WTC11 (cell line): ENCODE results near the gene DOCK1. TPM values are rescaled to one million over a fixed set of nuclear protein-coding genes. Genes with fewer than 3 reads are reported as not detected.

Experiments
- ATAC-seq: fragments of 200-7000 bp; cut with Tn5 transposase; 2 replicates; pipeline ENCODE4 v1.10.0; 2021; ENCODE audit warnings: mild to moderate bottlenecking, moderate library complexity
- CTCF ChIA-PET: fragments of 300-600 bp; sonication (Branson Sonifier 250); formaldehyde crosslinking; loops from one replicate; lab custom pipeline; 2021; ENCODE audit warnings: antibody characterized with exemption; lab: Charles Lee
- POLR2A ChIA-PET: fragments of 350-600 bp; sonication (Branson Sonifier 250); formaldehyde crosslinking; loops from one replicate; lab custom pipeline; 2021; ENCODE audit warnings: antibody characterized with exemption; lab: Charles Lee
- DNase-seq: peaks from one replicate; pipeline ENCODE4 v3.0.0; 2021; ENCODE audit warnings: low spot score
- H3K27ac Mint-ChIP-seq: 2 replicates; pipeline ENCODE4 v1.8.0; 2021; ENCODE audit warnings: mixed read lengths
- H3K27me3 Mint-ChIP-seq: 2 replicates; pipeline ENCODE4 v1.8.0; 2021; ENCODE audit warnings: low read depth, mild to moderate bottlenecking, moderate library complexity, mixed read lengths
- H3K36me3 Mint-ChIP-seq: 2 replicates; pipeline ENCODE4 v1.8.0; 2021; ENCODE audit warnings: mixed read lengths
- H3K4me1 Mint-ChIP-seq: 2 replicates; pipeline ENCODE4 v1.8.0; 2022; ENCODE audit warnings: mixed read lengths
- H3K4me3 Mint-ChIP-seq: 2 replicates; pipeline ENCODE4 v1.8.0; 2021; ENCODE audit warnings: mild to moderate bottlenecking, moderate library complexity, mixed read lengths
- H3K9me3 Mint-ChIP-seq: 2 replicates; pipeline ENCODE4 v1.8.0; 2021; ENCODE audit warnings: mixed read lengths
- ATF1 ChIP-seq: sonication (generic); formaldehyde crosslinking; IDR thresholded peaks from 2 replicates; pipeline ENCODE4 v1.8.1; 2023; ENCODE audit warnings: mild to moderate bottlenecking, moderate library complexity, missing genetic modification reagents
- E2F1 ChIP-seq: sonication (generic); formaldehyde crosslinking; IDR thresholded peaks from 2 replicates; pipeline ENCODE4 v1.8.0; 2022; ENCODE audit warnings: mild to moderate bottlenecking, missing genetic modification reagents
- ELF4 ChIP-seq: sonication (generic); formaldehyde crosslinking; IDR thresholded peaks from 2 replicates; pipeline ENCODE4 v1.8.1; 2022; ENCODE audit warnings: low read depth, mild to moderate bottlenecking, moderate library complexity, missing genetic modification reagents
- GRHL2 ChIP-seq: fragments of 250-450 bp; sonication (Bioruptor Pico); IDR thresholded peaks from 2 replicates; pipeline ENCODE4 v1.8.0; 2022; ENCODE audit warnings: mild to moderate bottlenecking, moderate library complexity; ENCODE audit not compliant: insufficient replicate concordance, severe bottlenecking
- HMGA2 ChIP-seq: fragments of 250-450 bp; sonication (Bioruptor Pico); IDR thresholded peaks from 2 replicates; pipeline ENCODE4 v1.4.0; 2021; ENCODE audit warnings: mild to moderate bottlenecking, moderate library complexity
- IRF1 ChIP-seq: sonication (generic); formaldehyde crosslinking; IDR thresholded peaks from 2 replicates; pipeline ENCODE4 v1.8.0; 2023; ENCODE audit warnings: missing genetic modification reagents
- NFYB ChIP-seq: sonication (generic); formaldehyde crosslinking; conservative IDR thresholded peaks from 2 replicates; pipeline ENCODE4 v1.8.0; 2022; ENCODE audit warnings: low read depth, missing genetic modification reagents
- NR2C2 ChIP-seq: sonication (generic); formaldehyde crosslinking; IDR thresholded peaks from 2 replicates; pipeline ENCODE4 v1.8.0; 2022; ENCODE audit warnings: mild to moderate bottlenecking, missing genetic modification reagents
- OVOL2 ChIP-seq: fragments of 250-450 bp; sonication (Bioruptor Pico); IDR thresholded peaks from 2 replicates; pipeline ENCODE4 v1.9.0; 2021; ENCODE audit warnings: mild to moderate bottlenecking, borderline replicate concordance
- PRDM15 ChIP-seq: sonication (generic); formaldehyde crosslinking; IDR thresholded peaks from 2 replicates; pipeline ENCODE4 v1.8.0; 2022; ENCODE audit warnings: missing genetic modification reagents
- RELA ChIP-seq: sonication (generic); formaldehyde crosslinking; IDR thresholded peaks from 2 replicates; pipeline ENCODE4 v1.8.1; 2022; ENCODE audit warnings: missing genetic modification reagents, mild to moderate bottlenecking, borderline replicate concordance
- ZNF263 ChIP-seq: sonication (generic); formaldehyde crosslinking; IDR thresholded peaks from 2 replicates; pipeline ENCODE4 v1.8.1; 2022; ENCODE audit warnings: low read depth, mild to moderate bottlenecking, moderate library complexity, missing genetic modification reagents
- ZNF423 ChIP-seq: fragments of 250-450 bp; sonication (Bioruptor Pico); IDR thresholded peaks from 2 replicates; pipeline ENCODE4 v2.1.2; 2022; ENCODE audit warnings: mild to moderate bottlenecking, moderate library complexity
- ZNF532 ChIP-seq: fragments of 250-450 bp; sonication (Bioruptor Pico); IDR thresholded peaks from 2 replicates; pipeline ENCODE4 v1.9.0; 2021; ENCODE audit warnings: mild to moderate bottlenecking, borderline replicate concordance
- ZNF671 ChIP-seq: fragments of 250-450 bp; sonication (Bioruptor Pico); IDR thresholded peaks from 2 replicates; pipeline ENCODE4 v1.8.0; 2021; ENCODE audit warnings: mild to moderate bottlenecking
- total RNA-seq: library from RNA; stranded (reverse); gene quantifications from 3 replicates; pipeline ENCODE4 v1.2.3, GENCODE V29; 2021
- TF ChIP-seq, protein P1 (sequence below): fragments of 250-450 bp; sonication (Bioruptor Pico); IDR thresholded peaks from 2 replicates; pipeline ENCODE4 v1.9.0; 2021; ENCODE audit warnings: mild to moderate bottlenecking
- TF ChIP-seq, protein P2 (sequence below): sonication (generic); formaldehyde crosslinking; IDR thresholded peaks from 2 replicates; pipeline ENCODE4 v1.8.1; 2022; ENCODE audit warnings: mild to moderate bottlenecking, missing genetic modification reagents, moderate library complexity, borderline replicate concordance
- TF ChIP-seq, protein P3 (sequence below): sonication (generic); formaldehyde crosslinking; IDR thresholded peaks from 2 replicates; pipeline ENCODE4 v1.8.1; 2023; ENCODE audit warnings: mild to moderate bottlenecking, missing genetic modification reagents

The DOCK1 gene
- total RNA-seq, 1 experiment from 2014 or later: 52.1 TPM

DNA sequence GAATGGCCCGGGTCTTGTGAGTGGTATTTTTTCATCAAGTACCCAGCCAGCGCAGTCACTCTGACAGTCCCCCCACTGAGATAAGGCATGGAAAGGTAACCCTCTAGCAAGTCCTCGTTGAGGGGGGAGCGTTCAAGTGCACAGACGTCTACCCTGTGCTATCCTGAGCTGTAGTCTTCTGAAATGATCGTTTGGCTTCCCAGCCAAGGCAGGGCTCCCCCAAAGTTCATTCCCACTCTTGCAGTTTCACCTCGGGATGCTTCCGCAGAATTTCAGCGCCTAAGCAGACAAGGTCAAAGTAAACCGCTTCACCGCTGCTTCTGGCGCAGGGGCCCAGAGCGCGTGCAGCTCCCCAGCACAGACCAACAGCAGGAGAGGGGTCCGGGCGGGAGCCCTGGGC lies 289.4 kb downstream of the DOCK1 start:
- ChIA-PET CTCF (interaction anchor here (0.8 to 2.3 kb wide), 4 partner anchors 22 to 79 kb away, joined by 3 to 6 read pairs (median 4); no protein-coding TSS in a partner anchor), POLR2A (no interaction called here)
- ATAC-seq (peak; percentile 6), DNase-seq (no peak)
- peaks cover 24% of the 10 kb centered on the region for H3K4me1 Mint-ChIP-seq
- no peak overlapping the region for H3K27ac Mint-ChIP-seq
- TF ChIP-seq HMGA2 (no peak), PRDM15 (CRISPR knock-in tag) (no peak), ZNF423 (no peak), ATF1 (CRISPR knock-in tag) (no peak), NFYB (CRISPR knock-in tag) (no peak), ZNF263 (no peak), ELF4 (CRISPR knock-in tag) (no peak), IRF1 (CRISPR knock-in tag) (no peak)
- TF ChIP-seq, protein P1, sequence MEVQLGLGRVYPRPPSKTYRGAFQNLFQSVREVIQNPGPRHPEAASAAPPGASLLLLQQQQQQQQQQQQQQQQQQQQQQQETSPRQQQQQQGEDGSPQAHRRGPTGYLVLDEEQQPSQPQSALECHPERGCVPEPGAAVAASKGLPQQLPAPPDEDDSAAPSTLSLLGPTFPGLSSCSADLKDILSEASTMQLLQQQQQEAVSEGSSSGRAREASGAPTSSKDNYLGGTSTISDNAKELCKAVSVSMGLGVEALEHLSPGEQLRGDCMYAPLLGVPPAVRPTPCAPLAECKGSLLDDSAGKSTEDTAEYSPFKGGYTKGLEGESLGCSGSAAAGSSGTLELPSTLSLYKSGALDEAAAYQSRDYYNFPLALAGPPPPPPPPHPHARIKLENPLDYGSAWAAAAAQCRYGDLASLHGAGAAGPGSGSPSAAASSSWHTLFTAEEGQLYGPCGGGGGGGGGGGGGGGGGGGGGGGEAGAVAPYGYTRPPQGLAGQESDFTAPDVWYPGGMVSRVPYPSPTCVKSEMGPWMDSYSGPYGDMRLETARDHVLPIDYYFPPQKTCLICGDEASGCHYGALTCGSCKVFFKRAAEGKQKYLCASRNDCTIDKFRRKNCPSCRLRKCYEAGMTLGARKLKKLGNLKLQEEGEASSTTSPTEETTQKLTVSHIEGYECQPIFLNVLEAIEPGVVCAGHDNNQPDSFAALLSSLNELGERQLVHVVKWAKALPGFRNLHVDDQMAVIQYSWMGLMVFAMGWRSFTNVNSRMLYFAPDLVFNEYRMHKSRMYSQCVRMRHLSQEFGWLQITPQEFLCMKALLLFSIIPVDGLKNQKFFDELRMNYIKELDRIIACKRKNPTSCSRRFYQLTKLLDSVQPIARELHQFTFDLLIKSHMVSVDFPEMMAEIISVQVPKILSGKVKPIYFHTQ (CRISPR knock-in tag): no peak
- H3K9me3 Mint-ChIP-seq: no peaks in the 10 kb centered on the region
- H3K4me3 Mint-ChIP-seq: peak overlapping the region; percentile 61
- no peaks in the 10 kb centered on the region for H3K36me3 Mint-ChIP-seq
- H3K27me3 Mint-ChIP-seq: peaks cover 36% of the 10 kb centered on the region

- ATAC-seq (peak; percentile 25), DNase-seq (peak; percentile 41)
- Mint-ChIP-seq H3K4me1 (peaks cover 24% of the 10 kb centered on the region), H3K27me3 (peaks cover 36% of the 10 kb centered on the region), H3K36me3 (no peaks in the 10 kb centered on the region), H3K9me3 (no peaks in the 10 kb centered on the region), H3K4me3 (peak overlapping the region; percentile 61), H3K27ac (no peak overlapping the region)
- POLR2A ChIA-PET: no interaction called here
- CTCF ChIA-PET: interaction anchor here (0.7 to 2.3 kb wide), 5 partner anchors 22 to 133 kb away, joined by 3 to 6 read pairs (median 4); no protein-coding TSS in a partner anchor
- TF ChIP-seq ZNF671 (CRISPR knock-in tag) (no peak), E2F1 (CRISPR knock-in tag) (no peak), OVOL2 (CRISPR knock-in tag) (no peak), NR2C2 (CRISPR knock-in tag) (no peak), GRHL2 (no peak), RELA (no peak), ZNF532 (CRISPR knock-in tag) (no peak)
- TF ChIP-seq, protein P2, sequence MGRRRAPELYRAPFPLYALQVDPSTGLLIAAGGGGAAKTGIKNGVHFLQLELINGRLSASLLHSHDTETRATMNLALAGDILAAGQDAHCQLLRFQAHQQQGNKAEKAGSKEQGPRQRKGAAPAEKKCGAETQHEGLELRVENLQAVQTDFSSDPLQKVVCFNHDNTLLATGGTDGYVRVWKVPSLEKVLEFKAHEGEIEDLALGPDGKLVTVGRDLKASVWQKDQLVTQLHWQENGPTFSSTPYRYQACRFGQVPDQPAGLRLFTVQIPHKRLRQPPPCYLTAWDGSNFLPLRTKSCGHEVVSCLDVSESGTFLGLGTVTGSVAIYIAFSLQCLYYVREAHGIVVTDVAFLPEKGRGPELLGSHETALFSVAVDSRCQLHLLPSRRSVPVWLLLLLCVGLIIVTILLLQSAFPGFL (CRISPR knock-in tag): no peak
- TF ChIP-seq, protein P3, sequence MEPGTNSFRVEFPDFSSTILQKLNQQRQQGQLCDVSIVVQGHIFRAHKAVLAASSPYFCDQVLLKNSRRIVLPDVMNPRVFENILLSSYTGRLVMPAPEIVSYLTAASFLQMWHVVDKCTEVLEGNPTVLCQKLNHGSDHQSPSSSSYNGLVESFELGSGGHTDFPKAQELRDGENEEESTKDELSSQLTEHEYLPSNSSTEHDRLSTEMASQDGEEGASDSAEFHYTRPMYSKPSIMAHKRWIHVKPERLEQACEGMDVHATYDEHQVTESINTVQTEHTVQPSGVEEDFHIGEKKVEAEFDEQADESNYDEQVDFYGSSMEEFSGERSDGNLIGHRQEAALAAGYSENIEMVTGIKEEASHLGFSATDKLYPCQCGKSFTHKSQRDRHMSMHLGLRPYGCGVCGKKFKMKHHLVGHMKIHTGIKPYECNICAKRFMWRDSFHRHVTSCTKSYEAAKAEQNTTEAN: no peak
Observed at GRCh38 chr10:127195041-127195506, 289.8 kb downstream of the DOCK1 start.
